Measurements from ENCODE around the gene SLAIN1. TPM values are rescaled to one million over a fixed set of nuclear protein-coding genes. Genes with fewer than 3 reads are reported as not detected.
A peak's percentile ranks its signal among the peaks of the same experiment; 100 is the strongest.
"Not testable (repeated sequence)": the region's sequence is repeated elsewhere in the genome, so short reads cannot be mapped to it uniquely, and the experiment has no call there.

SLAIN1 gene
- total RNA-seq (10 to 100 TPM; 10.6 to 16.2 (median 13.0) TPM), polyA plus RNA-seq (9.2 TPM)
- long read RNA-seq, donor 1, transcript SLAIN1-206 (7 exons, 2,855 nt) = major isoform, 23 of 31 reads
- long read RNA-seq, donor 1, partial matches to known transcripts = 6 of 31 reads
- long read RNA-seq, donor 1, other reads (novel, unspliced or antisense) = 1 of 31 reads
- long read RNA-seq, donor 2, transcript SLAIN1-206 (7 exons, 2,855 nt) = major isoform, 13 of 16 reads
- long read RNA-seq, donor 2, partial matches to known transcripts = 1 of 16 reads
- long read RNA-seq, donor 2, other reads (novel, unspliced or antisense) = 2 of 16 reads
- long read RNA-seq, donor 3, partial matches to known transcripts = 1 of 2 reads
- long read RNA-seq, donor 3, other reads (novel, unspliced or antisense) = 1 of 2 reads
- long read RNA-seq, donor 4, transcript SLAIN1-206 (7 exons, 2,855 nt) = major isoform, 10 of 13 reads
- long read RNA-seq, donor 4, partial matches to known transcripts = 2 of 13 reads
- long read RNA-seq, donor 4, other reads (novel, unspliced or antisense) = 1 of 13 reads

GRCh38 chr13:77697217-77698103 is at the start of gene SLAIN1:
SLAIN1 (plus strand) TSS chr13:77697687; CDS start chr13:77697914, 227 bp downstream.
- ATAC-seq (peak; percentile 97 to 98), DNase-seq (peak; percentile 87 to 94 (median 94))
- Histone ChIP-seq H3K4me1 (ENCODE audit: control insufficient read depth, insufficient read depth, low read length) (no peaks in the 10 kb centered on the region), H3K9me3 (ENCODE audit: control insufficient read depth, low read length) (no peaks in the 10 kb centered on the region), H3K27me3 (ENCODE audit: control insufficient read depth, insufficient read depth) (no peaks in the 10 kb centered on the region), H3K27ac (ENCODE audit: low read length) (peak within 1 kb of the TSS; percentile 8), H3K4me3 (ENCODE audit: low read length) (peak within 1 kb of the TSS; percentile 98)
- intact Hi-C loops (cut with DNase I) = no loop called here
- under 1% methylated on average over 84 of the region's 86 CpGs for WGBS

- ATAC-seq = no peak
- intact Hi-C loops (cut with DNase I) = no loop called here
- DNase-seq = no peak
These were observed 47.1 kb upstream of the SLAIN1 start for GRCh38 chr13:77650409-77650808.

GRCh38 chr13:77653301-77653700 is 44.2 kb upstream of the SLAIN1 start:
- no peak for DNase-seq
- intact Hi-C loops (cut with DNase I) = no loop called here
- WGBS = 84% methylated on average over 2 of the region's 2 CpGs
- no peak overlapping the region for H3K4me3 ChIP-seq (ENCODE audit: low read length)
- H3K9me3 ChIP-seq (ENCODE audit: control insufficient read depth, low read length) = no peaks in the 10 kb centered on the region
- no peak overlapping the region for H3K27ac ChIP-seq (ENCODE audit: low read length)
- H3K4me1 ChIP-seq (ENCODE audit: control insufficient read depth, insufficient read depth, low read length) = no peaks in the 10 kb centered on the region
- ATAC-seq = no peak
- no peaks in the 10 kb centered on the region for H3K27me3 ChIP-seq (ENCODE audit: control insufficient read depth, insufficient read depth)

More at GRCh38 chr13:77650409-77650808, 47.1 kb upstream of the SLAIN1 start:
- H3K27me3 ChIP-seq (ENCODE audit: control insufficient read depth, insufficient read depth) = no peaks in the 10 kb centered on the region
- no peak overlapping the region for H3K4me3 ChIP-seq (ENCODE audit: low read length)
- H3K27ac ChIP-seq (ENCODE audit: low read length) = no peak overlapping the region
- H3K4me1 ChIP-seq (ENCODE audit: control insufficient read depth, insufficient read depth, low read length) = no peaks in the 10 kb centered on the region
- no peaks in the 10 kb centered on the region for H3K9me3 ChIP-seq (ENCODE audit: control insufficient read depth, low read length)

GRCh38 chr13:77660016-77660415 is 37.5 kb upstream of the SLAIN1 start:
- intact Hi-C loops (cut with DNase I); H3K9me3 ChIP-seq (ENCODE audit: control insufficient read depth, low read length); H3K4me3 ChIP-seq (ENCODE audit: low read length); H3K27me3 ChIP-seq (ENCODE audit: control insufficient read depth, insufficient read depth); H3K4me1 ChIP-seq (ENCODE audit: control insufficient read depth, insufficient read depth, low read length); H3K27ac ChIP-seq (ENCODE audit: low read length); ATAC-seq: not testable (repeated sequence)
- DNase-seq = peak in 1 of 3 donors; percentile 51
- WGBS = 93% methylated on average over 23 of the region's 23 CpGs

GRCh38 chr13:77660841-77661250 is 36.6 kb upstream of the SLAIN1 start:
- no peaks in the 10 kb centered on the region for H3K27me3 ChIP-seq (ENCODE audit: control insufficient read depth, insufficient read depth)
- intact Hi-C loops (cut with DNase I) = no loop called here
- no peak overlapping the region for H3K4me3 ChIP-seq (ENCODE audit: low read length)
- ATAC-seq = no peak
- H3K9me3 ChIP-seq (ENCODE audit: control insufficient read depth, low read length) = no peaks in the 10 kb centered on the region
- H3K4me1 ChIP-seq (ENCODE audit: control insufficient read depth, insufficient read depth, low read length) = no peaks in the 10 kb centered on the region
- WGBS = 84% methylated on average over 15 of the region's 15 CpGs
- DNase-seq = peak in 1 of 3 donors; percentile 39
- H3K27ac ChIP-seq (ENCODE audit: low read length) = no peak overlapping the region

GRCh38 chr13:77662301-77662700 is 35.2 kb upstream of the SLAIN1 start:
- H3K4me3 ChIP-seq (ENCODE audit: low read length); H3K9me3 ChIP-seq (ENCODE audit: control insufficient read depth, low read length); H3K27me3 ChIP-seq (ENCODE audit: control insufficient read depth, insufficient read depth); intact Hi-C loops (cut with DNase I); H3K4me1 ChIP-seq (ENCODE audit: control insufficient read depth, insufficient read depth, low read length); H3K27ac ChIP-seq (ENCODE audit: low read length); DNase-seq; ATAC-seq: not testable (repeated sequence)
- WGBS = 91% methylated on average over 16 of the region's 16 CpGs

GRCh38 chr13:77662831-77663230 is 34.7 kb upstream of the SLAIN1 start:
- H3K9me3 ChIP-seq (ENCODE audit: control insufficient read depth, low read length); H3K27ac ChIP-seq (ENCODE audit: low read length); H3K4me3 ChIP-seq (ENCODE audit: low read length); ATAC-seq; H3K27me3 ChIP-seq (ENCODE audit: control insufficient read depth, insufficient read depth); intact Hi-C loops (cut with DNase I); H3K4me1 ChIP-seq (ENCODE audit: control insufficient read depth, insufficient read depth, low read length); DNase-seq: not testable (repeated sequence)
- WGBS = 93% methylated on average over 15 of the region's 15 CpGs

- no peak overlapping the region for H3K27ac ChIP-seq (ENCODE audit: low read length)
- no peak for ATAC-seq
- no peaks in the 10 kb centered on the region for H3K4me1 ChIP-seq (ENCODE audit: control insufficient read depth, insufficient read depth, low read length)
- intact Hi-C loops (cut with DNase I) = no loop called here
- no peak overlapping the region for H3K4me3 ChIP-seq (ENCODE audit: low read length)
- no peaks in the 10 kb centered on the region for H3K9me3 ChIP-seq (ENCODE audit: control insufficient read depth, low read length)
- DNase-seq = no peak
- no peaks in the 10 kb centered on the region for H3K27me3 ChIP-seq (ENCODE audit: control insufficient read depth, insufficient read depth)
These were observed 22.6 kb upstream of the SLAIN1 start for GRCh38 chr13:77674852-77675251.

- no peaks in the 10 kb centered on the region for H3K27me3 ChIP-seq (ENCODE audit: control insufficient read depth, insufficient read depth)
- intact Hi-C loops (cut with DNase I) = no loop called here
- DNase-seq (no peak), ATAC-seq (no peak)
- no peaks in the 10 kb centered on the region for H3K4me1 ChIP-seq (ENCODE audit: control insufficient read depth, insufficient read depth, low read length)
- 47% methylated on average over 5 of the region's 5 CpGs for WGBS
- H3K4me3 ChIP-seq (ENCODE audit: low read length) = no peak overlapping the region
- H3K9me3 ChIP-seq (ENCODE audit: control insufficient read depth, low read length) = no peaks in the 10 kb centered on the region
- no peak overlapping the region for H3K27ac ChIP-seq (ENCODE audit: low read length)
These were observed 18.7 kb upstream of the SLAIN1 start for GRCh38 chr13:77678691-77679235.

- 78% methylated on average over 2 of the region's 2 CpGs for WGBS
- intact Hi-C loops (cut with DNase I) = no loop called here
- Histone ChIP-seq H3K4me3 (ENCODE audit: low read length) (no peak overlapping the region), H3K27ac (ENCODE audit: low read length) (no peak overlapping the region), H3K4me1 (ENCODE audit: control insufficient read depth, insufficient read depth, low read length) (no peaks in the 10 kb centered on the region), H3K27me3 (ENCODE audit: control insufficient read depth, insufficient read depth) (no peaks in the 10 kb centered on the region), H3K9me3 (ENCODE audit: control insufficient read depth, low read length) (no peaks in the 10 kb centered on the region)
- DNase-seq (no peak), ATAC-seq (no peak)
These were observed 9.7 kb upstream of the SLAIN1 start for GRCh38 chr13:77687799-77688198.

GRCh38 chr13:77691871-77692270 is 5.6 kb upstream of the SLAIN1 start:
- WGBS = 80% methylated on average over 1 of the region's 1 CpG
- Histone ChIP-seq H3K4me1 (ENCODE audit: control insufficient read depth, insufficient read depth, low read length) (no peaks in the 10 kb centered on the region), H3K9me3 (ENCODE audit: control insufficient read depth, low read length) (no peaks in the 10 kb centered on the region), H3K4me3 (ENCODE audit: low read length) (no peak overlapping the region), H3K27me3 (ENCODE audit: control insufficient read depth, insufficient read depth) (no peaks in the 10 kb centered on the region), H3K27ac (ENCODE audit: low read length) (no peak overlapping the region)
- ATAC-seq = no peak
- DNase-seq = no peak
- intact Hi-C loops (cut with DNase I) = no loop called here
